Activated CD8-positive, alpha-beta memory T cell treated with anti-CD3 and anti-CD28 coated beads, Interleukin-2, amount 50 U/mL, for 4 hours (primary cell): Measurements from ENCODE around the gene IDH3B.

ENCODE experiments used
- DNase-seq: peaks from one replicate; pipeline ENCODE4 v3.0.0-alpha.2; 2020

Gene IDH3B

DNA sequence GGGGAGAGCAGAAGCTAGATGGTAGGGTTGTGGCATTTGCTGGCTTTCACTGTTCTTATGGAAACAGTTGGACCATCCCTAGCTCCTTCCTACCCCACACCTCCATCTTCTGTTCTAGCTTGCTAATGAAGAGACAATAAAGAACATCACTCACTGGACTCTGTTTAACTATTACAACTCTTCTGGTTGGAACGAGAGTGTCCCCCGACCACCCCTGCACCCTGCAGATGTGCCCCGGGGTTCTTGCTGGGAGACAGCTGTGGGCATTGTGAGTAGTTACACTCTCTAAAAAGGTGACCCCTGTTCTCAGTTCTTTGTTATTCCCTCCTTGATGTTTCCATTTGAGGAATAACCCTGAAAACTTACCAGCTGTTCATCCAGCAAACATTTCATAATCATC lies 51.9 kb downstream of the IDH3B start:
- DNase-seq, result no peak

GRCh38 chr20:2610941-2611720 lies 52.9 kb downstream of the IDH3B start:
- no peak for DNase-seq

- no peak for DNase-seq
Measured at GRCh38 chr20:2610326-2610725, 53.7 kb downstream of the IDH3B start.
